Activated CD8-positive, alpha-beta memory T cell treated with anti-CD3 and anti-CD28 coated beads for 4 hours (primary cell): Measurements from ENCODE around the gene IL5.

Experiments
- DNase-seq, 2 donors: peaks; one replicate each; pipeline ENCODE4 v3.0.0-alpha.2; 2020; ENCODE audit warnings: low read depth in 2 of 2

Gene IL5

DNA sequence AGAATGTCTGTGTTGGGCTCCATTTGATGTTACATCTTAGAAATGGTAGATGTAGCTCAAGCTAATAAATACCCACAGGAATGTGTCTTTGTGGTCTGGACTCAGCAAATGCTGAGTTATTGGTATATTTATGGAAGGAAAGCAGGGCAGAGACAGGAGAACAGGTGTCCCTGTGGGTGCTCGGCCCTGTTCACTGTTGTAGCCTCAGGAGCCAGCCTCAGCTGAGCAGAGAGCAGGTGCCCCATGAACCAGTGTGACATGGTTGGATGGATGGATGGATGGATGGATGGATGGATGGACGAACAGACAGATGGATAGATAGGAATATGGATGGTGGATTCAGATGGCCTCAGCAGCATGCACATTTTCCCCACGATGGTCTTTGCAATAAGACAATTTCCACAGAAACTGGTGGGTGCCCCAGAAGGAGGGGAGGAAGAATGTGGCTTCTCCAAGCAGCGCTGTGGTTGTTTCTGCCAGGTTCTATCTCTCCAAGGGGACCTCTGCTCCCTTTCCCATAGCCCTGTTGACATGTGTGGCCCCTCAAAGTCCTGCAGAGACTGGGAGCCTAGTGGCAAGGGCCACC is 44.5 kb downstream of the IL5 start:
- no peak for DNase-seq

- DNase-seq: no peak
These were observed 45.2 kb downstream of the IL5 start for GRCh38 chr5:132498152-132498551.

DNA sequence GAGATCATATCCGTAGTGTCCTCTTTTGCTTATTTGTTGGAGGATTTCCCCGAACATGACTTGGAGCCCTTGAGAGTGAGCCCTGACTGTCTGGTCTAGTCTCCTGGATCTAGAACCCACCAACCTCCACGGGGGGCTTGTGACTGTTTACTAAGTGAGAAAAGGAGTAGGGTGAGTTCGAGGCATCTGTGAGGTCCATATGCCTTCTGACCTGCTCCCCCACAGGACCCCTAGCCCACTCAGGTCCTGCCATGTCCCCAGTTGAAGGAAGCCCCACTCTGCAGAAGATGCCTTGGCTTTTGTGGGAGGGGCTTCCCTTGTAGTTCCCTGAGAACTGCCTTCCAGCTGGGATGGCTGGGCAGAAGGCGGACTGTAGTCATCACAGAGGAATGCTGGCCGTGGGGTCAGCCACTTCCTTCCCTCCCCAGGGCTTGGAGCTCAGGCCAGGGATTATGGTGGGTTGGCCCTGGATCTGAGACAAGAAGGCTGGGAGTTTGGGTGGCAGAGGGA is 45.8 kb downstream of the IL5 start:
- DNase-seq: no peak

- peak; percentile 56 to 60 for DNase-seq
These were observed 46.5 kb downstream of the IL5 start for GRCh38 chr5:132496631-132497487.

DNA sequence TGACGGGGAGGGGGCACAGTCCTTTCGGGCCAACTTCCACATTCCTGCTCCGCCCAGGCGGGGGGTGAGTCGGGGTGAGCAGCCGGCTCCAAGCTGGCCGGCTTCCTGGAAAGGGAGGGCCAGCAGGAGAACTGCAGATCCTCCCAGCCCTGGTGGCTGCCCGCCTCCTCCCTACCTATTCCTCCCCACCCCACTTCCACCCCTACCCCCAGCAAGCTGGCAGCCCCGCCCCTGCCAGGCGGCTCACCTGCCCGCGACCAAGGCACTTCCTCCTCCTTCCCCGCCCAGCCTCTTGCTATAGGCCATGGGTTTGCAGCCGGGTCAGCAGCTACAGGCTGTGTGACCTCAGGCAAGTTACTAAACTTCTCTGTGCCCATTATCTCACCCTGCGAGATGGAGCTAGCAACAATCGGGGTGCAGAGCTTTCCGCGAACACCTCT is 47.1 kb downstream of the IL5 start:
- peak; percentile 72 to 86 for DNase-seq

GRCh38 chr5:132495667-132496190 is 47.6 kb downstream of the IL5 start:
- DNase-seq: peak; percentile 72 to 85

DNA sequence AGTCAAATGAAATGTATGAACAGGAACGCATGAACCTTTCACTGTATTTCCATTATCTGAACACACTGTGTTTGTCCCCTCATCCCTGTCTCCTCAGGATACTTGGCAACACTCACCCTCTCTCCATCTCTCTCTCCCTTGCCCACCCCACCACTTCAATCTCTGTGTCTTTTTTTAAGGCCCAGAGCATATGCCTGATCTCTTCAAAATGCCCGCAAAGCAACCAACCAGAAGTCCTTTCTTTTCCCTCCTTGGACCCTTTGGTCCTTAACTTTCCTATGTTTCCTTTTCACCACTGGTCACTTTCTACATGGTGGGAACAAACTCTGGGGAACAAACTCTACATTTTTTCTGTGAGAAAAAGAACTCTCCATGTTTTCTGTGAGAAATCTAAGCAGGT is 49.5 kb downstream of the IL5 start:
- no peak for DNase-seq

DNA sequence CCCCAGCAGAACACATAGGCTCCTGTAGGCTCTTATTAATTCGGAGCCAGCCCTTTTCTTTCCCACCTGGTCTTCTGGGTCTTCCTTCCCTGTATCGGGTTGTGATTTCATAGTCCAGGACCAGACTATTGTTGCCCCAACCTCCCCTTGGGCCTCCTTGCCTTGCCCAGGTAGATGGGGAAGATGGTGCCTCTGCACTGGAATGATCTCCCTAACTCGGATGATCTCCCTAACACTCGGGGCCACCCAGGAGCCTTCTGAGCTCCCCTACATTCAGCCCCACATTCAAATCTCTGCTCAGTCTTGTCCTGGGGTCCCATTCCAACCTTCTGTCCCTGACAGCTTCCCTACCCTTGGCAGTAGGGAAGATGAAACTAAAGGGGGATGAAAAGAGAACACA is 50.1 kb downstream of the IL5 start:
- DNase-seq: no peak

DNA sequence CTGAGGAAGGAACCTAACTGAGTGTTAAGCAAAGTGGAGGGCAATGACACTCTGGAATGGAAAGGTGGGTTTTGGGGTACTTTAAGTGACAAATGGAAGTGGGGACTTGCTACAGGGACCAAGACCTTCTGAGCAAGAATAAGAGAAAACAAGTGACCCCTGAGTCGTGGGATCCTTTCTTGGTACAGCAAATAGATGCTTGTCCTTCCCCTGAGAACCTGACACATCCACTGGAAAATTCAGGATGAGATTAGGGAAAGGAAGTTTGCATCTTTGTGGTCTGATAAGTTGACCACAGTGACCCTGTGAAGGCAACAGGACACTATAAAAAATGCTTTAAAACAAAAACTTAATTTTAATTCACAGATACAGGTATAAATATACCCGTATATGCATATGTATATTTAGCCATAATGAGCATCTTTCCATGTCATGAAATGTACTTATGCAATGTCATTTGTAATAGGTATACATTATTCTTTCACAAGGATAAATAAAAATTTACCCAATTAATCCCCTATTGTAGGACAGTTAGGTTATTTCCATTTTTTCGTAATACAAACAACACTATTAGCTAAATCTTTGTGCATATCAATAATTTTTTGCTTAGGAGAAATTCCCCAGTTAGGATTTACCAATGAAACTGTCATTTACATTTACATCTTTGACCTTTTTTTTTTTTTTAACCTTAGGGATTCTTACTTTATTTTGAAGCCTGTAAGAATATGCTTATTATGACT is 50.8 kb downstream of the IL5 start:
- DNase-seq: no peak
